Fibroblast of pulmonary artery (primary cell): ENCODE data around the gene PHLPP1.
A peak's percentile ranks its signal among the peaks of the same experiment; 100 is the strongest.

Experiments used
- DNase-seq: peaks from one replicate; pipeline ENCODE4 v3.0.0-alpha.2; 2010; ENCODE audit warnings: low read depth
- H3K4me3 ChIP-seq: replicated peaks from 2 replicates; pipeline ENCODE4 v1.5.1; 2011; ENCODE audit warnings: low read depth, mild to moderate bottlenecking, control low read depth, low read length, moderate library complexity
- TF ChIP-seq, protein P1 (sequence below): IDR thresholded peaks from 2 replicates; pipeline ENCODE4 v1.5.1; 2011; ENCODE audit warnings: mild to moderate bottlenecking, control low read depth, low read length, inconsistent platforms; ENCODE audit errors: missing control alignments

The PHLPP1 gene

DNA sequence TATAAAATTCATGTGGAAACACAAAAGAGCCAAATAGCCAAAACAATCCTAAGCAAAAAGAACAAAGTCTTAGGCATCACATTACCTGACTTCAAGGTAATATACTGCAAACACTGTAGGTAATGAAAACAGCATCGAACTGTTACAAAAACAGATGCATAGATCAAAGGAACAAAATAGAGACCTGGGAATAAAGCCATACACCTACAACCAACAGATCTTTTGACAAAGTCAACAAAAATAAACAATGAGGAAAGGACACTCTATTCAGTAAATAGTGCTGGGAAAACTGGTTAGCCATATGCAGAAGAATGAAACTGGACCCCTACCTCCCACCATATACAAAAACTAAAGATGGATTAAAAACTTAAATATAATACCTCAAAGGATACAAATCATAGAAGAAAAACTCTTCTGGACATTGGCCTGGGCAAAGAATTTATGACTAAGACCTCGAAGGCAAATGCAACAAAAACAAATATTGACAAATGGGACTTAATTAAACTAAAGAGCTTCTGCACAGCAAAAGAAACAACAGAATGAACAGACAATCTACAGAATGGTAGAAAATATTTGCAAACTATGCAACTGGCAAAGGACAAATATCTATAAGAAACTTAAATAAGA is 218.0 kb downstream of the PHLPP1 start:
- DNase-seq: no peak
- TF ChIP-seq, protein P1, sequence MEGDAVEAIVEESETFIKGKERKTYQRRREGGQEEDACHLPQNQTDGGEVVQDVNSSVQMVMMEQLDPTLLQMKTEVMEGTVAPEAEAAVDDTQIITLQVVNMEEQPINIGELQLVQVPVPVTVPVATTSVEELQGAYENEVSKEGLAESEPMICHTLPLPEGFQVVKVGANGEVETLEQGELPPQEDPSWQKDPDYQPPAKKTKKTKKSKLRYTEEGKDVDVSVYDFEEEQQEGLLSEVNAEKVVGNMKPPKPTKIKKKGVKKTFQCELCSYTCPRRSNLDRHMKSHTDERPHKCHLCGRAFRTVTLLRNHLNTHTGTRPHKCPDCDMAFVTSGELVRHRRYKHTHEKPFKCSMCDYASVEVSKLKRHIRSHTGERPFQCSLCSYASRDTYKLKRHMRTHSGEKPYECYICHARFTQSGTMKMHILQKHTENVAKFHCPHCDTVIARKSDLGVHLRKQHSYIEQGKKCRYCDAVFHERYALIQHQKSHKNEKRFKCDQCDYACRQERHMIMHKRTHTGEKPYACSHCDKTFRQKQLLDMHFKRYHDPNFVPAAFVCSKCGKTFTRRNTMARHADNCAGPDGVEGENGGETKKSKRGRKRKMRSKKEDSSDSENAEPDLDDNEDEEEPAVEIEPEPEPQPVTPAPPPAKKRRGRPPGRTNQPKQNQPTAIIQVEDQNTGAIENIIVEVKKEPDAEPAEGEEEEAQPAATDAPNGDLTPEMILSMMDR: no peak
- H3K4me3 ChIP-seq: no peak overlapping the region

DNA sequence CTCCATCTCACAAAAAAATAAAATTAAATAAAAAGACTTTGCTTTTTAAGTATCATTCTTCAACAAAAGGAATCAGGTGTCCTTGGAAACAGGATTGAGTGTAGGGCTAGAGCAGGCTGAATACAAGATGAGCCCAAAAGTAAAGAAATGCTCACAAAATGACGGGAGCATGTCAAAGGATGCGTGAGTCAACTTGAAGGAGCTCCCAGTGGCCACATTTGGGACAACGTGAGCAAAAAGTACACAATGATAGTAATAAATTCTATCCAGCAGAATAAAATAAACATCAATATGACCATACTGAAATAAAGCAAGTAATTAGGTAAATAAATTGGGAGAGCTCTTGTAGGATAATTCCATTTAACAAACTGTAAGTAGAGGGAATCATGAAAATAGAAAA is 220.7 kb downstream of the PHLPP1 start:
- TF ChIP-seq, protein P1: no peak
- no peak for DNase-seq
- no peak overlapping the region for H3K4me3 ChIP-seq

DNA sequence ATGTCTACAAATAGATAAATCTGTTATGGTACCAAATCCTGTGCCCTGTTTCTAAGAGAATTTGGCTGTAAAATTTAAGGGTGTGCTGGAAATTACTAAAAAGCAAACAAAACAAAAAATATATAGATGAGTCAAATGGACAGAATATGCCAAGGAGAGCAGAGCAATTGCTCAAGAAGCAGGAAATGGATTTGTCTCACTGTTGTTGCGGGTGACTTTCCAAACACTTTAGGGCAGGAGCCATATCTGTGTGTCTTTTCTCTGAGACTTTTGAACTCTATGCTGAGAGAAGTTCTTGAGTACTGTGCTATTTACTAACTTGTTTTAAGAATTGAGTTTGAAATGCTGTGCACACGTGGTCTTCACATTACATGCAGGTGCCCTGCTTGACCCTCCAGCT is 221.7 kb downstream of the PHLPP1 start:
- DNase-seq: peak; percentile 52
- TF ChIP-seq, protein P1: no peak
- no peak overlapping the region for H3K4me3 ChIP-seq

DNA sequence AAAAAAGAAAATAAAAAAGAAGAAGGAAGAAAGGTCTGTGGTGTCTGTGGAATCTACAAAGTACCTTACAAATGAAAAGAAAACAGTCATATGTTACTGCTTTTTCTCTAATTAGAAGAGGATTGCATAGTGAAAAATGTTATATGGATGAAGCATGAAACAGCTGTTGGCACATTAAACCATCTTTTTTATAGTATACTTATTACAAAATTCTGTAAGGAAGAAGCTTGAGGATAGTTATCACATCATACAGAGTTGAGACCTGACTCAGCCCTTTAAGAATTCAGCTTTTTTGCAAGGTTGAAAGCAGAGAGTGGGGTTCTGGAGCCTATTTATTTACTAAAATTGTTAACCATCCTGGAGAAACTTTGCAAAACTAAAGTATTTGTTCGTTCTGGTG is 222.7 kb downstream of the PHLPP1 start:
- H3K4me3 ChIP-seq: no peak overlapping the region
- DNase-seq: peak; percentile 43
- TF ChIP-seq, protein P1: no peak

DNA sequence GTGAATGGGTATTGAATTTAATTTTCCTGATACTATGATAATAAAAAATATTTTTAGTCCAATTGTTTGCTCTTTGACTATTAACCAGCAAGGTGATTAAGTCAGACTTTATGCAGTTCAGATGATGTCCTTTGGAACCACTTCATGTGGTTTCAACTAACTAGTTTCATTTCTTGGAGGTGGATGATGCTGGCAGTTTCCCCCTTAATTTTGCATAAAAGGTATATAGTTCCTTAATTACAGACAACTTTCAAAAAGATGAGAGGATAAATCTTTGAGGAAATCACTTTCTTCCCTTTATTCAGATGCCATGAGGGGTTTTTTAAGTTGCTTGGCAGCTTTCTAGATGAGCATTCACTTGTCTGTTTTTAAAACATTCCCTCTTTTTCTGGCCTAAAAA is 223.1 kb downstream of the PHLPP1 start:
- no peak overlapping the region for H3K4me3 ChIP-seq
- TF ChIP-seq, protein P1: no peak
- DNase-seq: no peak

DNA sequence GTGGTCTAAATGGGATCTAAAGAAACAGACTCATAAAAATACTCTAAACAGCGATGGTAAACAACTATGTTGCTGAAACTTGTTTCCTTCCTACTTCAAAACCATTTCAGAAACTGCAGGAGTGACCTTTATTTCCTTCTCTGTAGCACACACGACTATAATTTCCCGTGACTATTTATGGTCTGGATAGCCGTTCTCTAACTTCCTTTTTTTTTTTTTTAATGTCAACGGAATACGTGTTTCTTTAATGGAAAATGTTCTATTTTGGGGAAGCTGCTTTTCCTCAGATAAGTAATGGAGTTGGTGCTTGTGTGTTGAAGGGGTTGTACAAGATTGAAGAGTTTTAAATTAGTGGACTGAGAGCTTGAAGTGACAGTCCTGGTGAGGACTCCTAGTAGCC is 224.1 kb downstream of the PHLPP1 start:
- H3K4me3 ChIP-seq: no peak overlapping the region
- TF ChIP-seq, protein P1: no peak
- DNase-seq: no peak

DNA sequence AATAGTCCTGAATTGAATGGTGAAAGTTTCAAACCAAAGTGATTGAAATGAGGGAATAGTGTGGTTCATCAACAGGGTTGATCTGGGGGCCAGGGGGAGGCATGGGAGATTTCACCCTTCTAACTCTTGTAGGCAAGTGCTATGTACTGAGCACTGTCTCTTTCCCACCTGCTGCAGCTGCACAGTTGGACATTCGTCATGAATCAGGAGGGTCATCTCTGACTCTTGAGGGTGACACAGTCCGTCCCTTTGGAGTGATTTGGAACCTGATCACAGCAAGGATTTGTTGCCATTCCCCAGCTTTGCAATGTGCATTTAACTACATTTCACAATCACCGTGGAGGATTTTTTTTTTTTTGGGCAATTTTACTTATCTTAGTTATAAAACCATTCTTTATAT is 224.6 kb downstream of the PHLPP1 start:
- no peak for DNase-seq
- TF ChIP-seq, protein P1: no peak
- no peak overlapping the region for H3K4me3 ChIP-seq
